ENCODE data around the gene FAM149A.

- TF ChIP-seq CTCF (IDR thresholded peaks at IDR 0.05; ENCODE audit: extremely low read depth in 1 of 2, insufficient read depth in 1 of 2, low read depth in 1 of 2, low read length in 2 of 2) = no peak
- TF ChIP-seq EZH2 (IDR thresholded peaks at IDR 0.05; ENCODE audit: borderline replicate concordance, low read depth, low read length, severe bottlenecking) = no peak
- TF ChIP-seq POLR2A (IDR thresholded peaks at IDR 0.05; ENCODE audit: low read depth, low read length) = no peak
- no peak for TF ChIP-seq MAX (IDR thresholded peaks at IDR 0.05; ENCODE audit: insufficient read depth, insufficient read length)
These were observed 25.4 kb upstream of the FAM149A start for GRCh38 chr4:186078981-186079638.

Data from endothelial cell of umbilical vein (primary cell).